DMS53 treated with DMSO at 0.1 percent for 48 hours (cell line): Measurements from ENCODE around the gene RANBP2.

Source experiments
- DNase-seq: peaks from one replicate; lab custom pipeline; 2025; ENCODE audit not compliant: unreplicated experiment; lab: John Stamatoyannopoulos, UW

RANBP2 gene

DNA sequence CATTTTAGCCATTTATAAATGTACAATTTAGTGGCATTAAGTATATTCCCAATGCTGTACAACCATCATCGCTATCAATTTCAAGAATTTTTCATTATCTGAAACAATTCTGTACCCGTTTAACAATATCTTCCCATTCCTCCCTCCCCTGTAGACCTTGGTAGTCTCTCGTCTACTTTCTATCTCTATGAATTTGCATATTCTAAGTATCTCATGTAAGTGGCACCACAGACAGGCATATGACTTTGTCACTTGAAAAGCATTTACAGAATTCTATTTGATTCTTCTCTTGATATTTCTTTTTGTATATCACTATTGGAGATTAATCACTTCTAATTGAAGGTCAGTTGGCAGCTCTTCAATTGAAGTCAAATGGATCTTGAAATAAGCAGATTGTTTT, 115.3 kb downstream of the RANBP2 start:
- no peak for DNase-seq

DNA sequence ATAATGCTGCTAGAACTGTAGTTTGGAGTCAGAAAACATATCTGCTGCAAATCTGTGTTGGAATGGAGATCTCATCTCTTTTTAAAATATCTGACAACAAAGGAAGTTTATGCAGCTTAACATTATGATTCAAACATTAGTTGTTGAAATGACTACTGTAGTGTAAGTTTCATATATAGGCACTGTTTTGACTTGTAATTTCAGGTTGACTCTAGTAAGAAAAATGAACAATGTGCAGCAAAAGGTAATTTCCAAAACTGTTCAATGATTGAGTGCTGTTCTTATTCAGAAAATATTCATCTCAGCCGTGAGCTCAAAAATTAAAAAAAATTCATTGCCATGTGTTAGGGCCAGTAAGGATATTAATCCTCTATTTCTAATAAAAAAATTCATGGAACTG, 115.8 kb downstream of the RANBP2 start:
- DNase-seq, result no peak
